Testis (tissue), 2 donors: Measurements from ENCODE around the gene MCF2L.

Experiments used
- CTCF ChIP-seq, 3 experiments: fragments of 450-650 bp in 2 of 3; fragments of 200-600 bp in 1 of 3; sonication (generic) in 1 of 3; IDR thresholded peaks; one replicate each; pipeline ENCODE4 v1.5.1; 2016 to 2019; ENCODE audit warnings: antibody characterized with exemption in 3 of 3, mild to moderate bottlenecking in 2 of 3, moderate library complexity in 1 of 3
- POLR2A ChIP-seq: fragments of 450-650 bp; IDR thresholded peaks from one replicate; pipeline ENCODE4 v1.6.1; 2017; ENCODE audit warnings: antibody characterized with exemption, mild to moderate bottlenecking, moderate library complexity

- TF ChIP-seq CTCF (IDR thresholded peaks at IDR 0.05) (no peak), POLR2A (no peak)
These were observed 141.2 kb downstream of the MCF2L start for GRCh38 chr13:113110048-113110851.
